Heart right ventricle (tissue), 16 donors: ENCODE results near the gene IQCF5. TPM values are rescaled to one million over a fixed set of nuclear protein-coding genes. Genes with fewer than 3 reads are reported as not detected.
"Not testable (repeated sequence)": the region's sequence is repeated elsewhere in the genome, so short reads cannot be mapped to it uniquely, and the experiment has no call there.

Experiments used
- ATAC-seq, 8 donors: fragments of 200-7000 bp; cut with Tn5 transposase; one replicate each; pipeline ENCODE4 v1.9.1; 2020; ENCODE audit warnings: mild to moderate bottlenecking in 8 of 8, moderate library complexity in 8 of 8, moderate number of reproducible peaks in 1 of 8
- DNase-seq, 2 donors: peaks; one replicate each; pipeline ENCODE4 v3.0.0-alpha.2; 2020
- H3K27ac ChIP-seq, 10 donors: fragments of 200-600 bp; sonication (generic) in 2 of 10; one replicate each; pipeline versions ENCODE4 v1.5.0 to v1.8.0; 2020 to 2022; ENCODE audit warnings: mild to moderate bottlenecking in 3 of 10
- H3K27me3 ChIP-seq, 7 donors: fragments of 200-600 bp; one replicate each; pipeline ENCODE4 v1.8.0; 2021 to 2022; ENCODE audit warnings: mild to moderate bottlenecking in 2 of 7
- H3K36me3 ChIP-seq, 9 donors: fragments of 200-600 bp; sonication (generic) in 1 of 9; one replicate each; pipeline versions ENCODE4 v1.5.0 to v1.8.0; 2020 to 2022; ENCODE audit warnings: mild to moderate bottlenecking in 2 of 9
- H3K4me1 ChIP-seq, 9 donors: fragments of 200-600 bp; sonication (generic) in 1 of 9; one replicate each; pipeline versions ENCODE4 v1.5.0 to v1.8.0; 2020 to 2022; ENCODE audit warnings: mild to moderate bottlenecking in 4 of 9
- H3K4me3 ChIP-seq, 10 donors: fragments of 200-600 bp; sonication (generic) in 2 of 10; one replicate each; pipeline versions ENCODE4 v1.5.0 to v1.8.0; 2020 to 2022; ENCODE audit warnings: mild to moderate bottlenecking in 7 of 10, moderate library complexity in 2 of 10
- H3K9me3 ChIP-seq, 11 donors: fragments of 200-600 bp in 10 of 11; sonication (generic) in 2 of 11; one replicate each; pipeline versions ENCODE4 v1.5.0 to v1.8.0; 2013 to 2022; ENCODE audit warnings: mild to moderate bottlenecking in 2 of 11, control low read depth in 1 of 11, moderate library complexity in 1 of 11
- WGBS, 2 donors: extraction: QIAGEN DNeasy Blood & Tissue Kit; methylation state at CpG; one replicate each; pipeline ENCODE4 v1.1.7; 2013; ENCODE audit warnings: inconsistent platforms in 1 of 2; 5-methylcytosine and 5-hydroxymethylcytosine counted together
- intact Hi-C, 10 donors: fragments of 100-400 bp; cut with DNase I; formaldehyde crosslinking; loops; one replicate each; pipeline versions ENCODE4 v1.11.1 to v1.14.2; 2022
- polyA plus RNA-seq, 2 donors: library from polyadenylated mRNA; stranded (reverse); fragments of 200-250 nt; gene quantifications; one replicate each; pipeline ENCODE4 v1.2.3, GENCODE V29; 2013
- total RNA-seq, 10 donors: library from RNA; stranded (reverse); fragmentation: NEBNext Ultra II Directional in 3 of 10; extraction: Animal tissue kit (Norgen Biotek cat#: 25700) in 3 of 10; gene quantifications; one replicate each; pipeline versions ENCODE4 v1.2.1 to v1.2.4, GENCODE V29; 2021 to 2023
- TF ChIP-seq, protein P1 (sequence below), 9 donors: fragments of 200-600 bp; sonication (generic) in 2 of 9; IDR thresholded peaks; one replicate each; pipeline versions ENCODE4 v1.5.0 to v1.8.0; 2021 to 2022; ENCODE audit warnings: antibody characterized with exemption in 9 of 9, mild to moderate bottlenecking in 5 of 9, moderate library complexity in 1 of 9
- donor health status: Arrhythmogenic right ventricular cardiomyopathy.
- donor health status: ischemic (EF 13 %, LVEDD 7.1; RV severe dilation, severe dysfunction).
- donor health status: healthy with polysubstance abuse.
- donor health status: DM: no; HTN: yes; CAD: no.
- donor health status: DM: no; HTN: no; CAD: no.
- donor health status: ischemic (EF 25% LVEDD 6.9; RV normal size, moderate dysfunction).
- donor health status: ischemic (EF 25% LVEDD 5.7; RV mildly dilated, moderate dysfunction).
- donor health status: healthy.
- donor health status: DM: yes; HTN: yes; CAD: no.
- donor health status: Ischemic cardiomyopathy.
- donor health status: ischemic (EF 35%, LVEDD 5.7; RV mildly dilated, moderate dysfunction).
- donor health status: nonischemic (EF 11% LVEDD 7.7; RV severe dilation, severe dysfunction).
- donor health status: DM: yes; HTN: yes; CAD: no.
- donor health status: PGD.
- donor health status: ischemic (EF 29% LVEDD 5.4; RV normal size, mild dysfunction).
- donor health status: nonischemic (EF 23%, LVEDD 6.1; RV moderate dilation, normal function).

Gene IQCF5
- total and polyA plus RNA-seq, 12 donors, result not detected

DNA sequence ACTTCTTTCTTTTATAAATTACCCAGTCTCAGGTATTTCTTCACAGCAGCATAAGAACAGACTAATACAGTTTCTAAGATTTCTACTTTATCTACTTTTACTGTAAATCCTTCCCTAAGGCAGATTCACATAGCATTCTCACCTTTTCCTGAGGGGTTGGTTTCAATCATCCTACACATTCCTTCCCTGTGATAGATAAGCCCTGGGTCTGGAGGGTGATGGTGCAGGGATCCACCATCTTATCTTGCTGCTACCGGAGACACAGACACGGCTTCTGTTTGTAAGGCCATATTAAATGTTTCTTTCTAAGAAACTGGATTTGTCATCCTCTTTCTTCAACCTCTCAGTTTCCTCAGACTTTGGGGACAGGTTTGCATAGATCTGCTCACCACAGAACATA is 6.1 kb downstream of the IQCF5 start:
- TF ChIP-seq, protein P1, sequence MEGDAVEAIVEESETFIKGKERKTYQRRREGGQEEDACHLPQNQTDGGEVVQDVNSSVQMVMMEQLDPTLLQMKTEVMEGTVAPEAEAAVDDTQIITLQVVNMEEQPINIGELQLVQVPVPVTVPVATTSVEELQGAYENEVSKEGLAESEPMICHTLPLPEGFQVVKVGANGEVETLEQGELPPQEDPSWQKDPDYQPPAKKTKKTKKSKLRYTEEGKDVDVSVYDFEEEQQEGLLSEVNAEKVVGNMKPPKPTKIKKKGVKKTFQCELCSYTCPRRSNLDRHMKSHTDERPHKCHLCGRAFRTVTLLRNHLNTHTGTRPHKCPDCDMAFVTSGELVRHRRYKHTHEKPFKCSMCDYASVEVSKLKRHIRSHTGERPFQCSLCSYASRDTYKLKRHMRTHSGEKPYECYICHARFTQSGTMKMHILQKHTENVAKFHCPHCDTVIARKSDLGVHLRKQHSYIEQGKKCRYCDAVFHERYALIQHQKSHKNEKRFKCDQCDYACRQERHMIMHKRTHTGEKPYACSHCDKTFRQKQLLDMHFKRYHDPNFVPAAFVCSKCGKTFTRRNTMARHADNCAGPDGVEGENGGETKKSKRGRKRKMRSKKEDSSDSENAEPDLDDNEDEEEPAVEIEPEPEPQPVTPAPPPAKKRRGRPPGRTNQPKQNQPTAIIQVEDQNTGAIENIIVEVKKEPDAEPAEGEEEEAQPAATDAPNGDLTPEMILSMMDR (IDR thresholded peaks at IDR 0.05), result no peak
- Histone ChIP-seq H3K27ac (no peak overlapping the region), H3K4me3 (no peak overlapping the region), H3K4me1 (no peaks in the 10 kb centered on the region), H3K27me3 (peaks cover 0 to 49% (median 19%) of the 10 kb centered on the region in 7 donors), H3K36me3 (no peaks in the 10 kb centered on the region), H3K9me3 (no peaks in the 10 kb centered on the region)
- DNase-seq, result no peak
- intact Hi-C loops, result no loop called here
- ATAC-seq, result no peak
- 11 to 28% methylated on average over 2 of the region's 2 CpGs for WGBS, 2 donors

DNA sequence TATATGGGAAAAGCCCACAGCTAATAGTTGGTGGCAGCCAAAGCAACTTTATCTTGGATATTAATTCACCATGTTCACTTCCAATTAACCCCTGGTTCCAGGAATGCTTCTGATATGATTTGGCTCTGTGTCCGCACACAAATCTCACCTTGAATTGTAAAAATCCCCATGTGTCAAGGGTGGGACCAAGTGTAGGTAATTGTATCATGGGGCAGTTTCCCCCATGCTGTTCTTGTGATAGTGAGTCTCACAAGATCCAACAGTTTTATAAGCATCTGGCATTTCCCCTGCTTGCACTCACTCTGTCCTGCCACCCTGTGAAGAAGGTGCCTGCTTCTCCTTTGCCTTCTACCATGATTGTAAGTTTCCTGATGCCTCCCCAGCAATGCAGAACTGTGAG is 6.5 kb downstream of the IQCF5 start:
- 52 to 53% methylated on average over 1 of the region's 1 CpG for WGBS, 2 donors
- DNase-seq, H3K27ac ChIP-seq, intact Hi-C loops, H3K36me3 ChIP-seq, H3K4me3 ChIP-seq, H3K9me3 ChIP-seq, ATAC-seq, H3K4me1 ChIP-seq: not testable (repeated sequence)
- peaks cover 0 to 45% (median 19%) of the 10 kb centered on the region in 7 donors for H3K27me3 ChIP-seq

DNA sequence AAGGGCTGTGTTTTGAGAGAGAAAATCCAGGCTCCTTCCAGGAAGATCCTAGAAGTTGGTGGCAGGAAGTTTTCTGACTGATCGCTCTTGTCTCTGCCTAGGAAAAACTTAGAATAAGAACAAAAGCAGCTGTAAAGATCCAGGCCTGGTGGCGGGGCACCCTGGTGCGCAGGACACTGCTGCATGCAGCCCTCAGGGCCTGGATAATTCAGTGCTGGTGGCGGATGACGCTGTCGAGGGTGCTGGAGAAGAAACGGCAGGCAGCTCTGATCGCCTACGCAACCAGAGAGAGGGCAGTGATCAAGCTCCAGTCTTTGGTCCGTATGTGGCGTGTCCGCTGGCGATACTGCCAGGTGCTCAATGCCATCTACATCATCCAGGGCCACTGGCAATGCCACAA is 12.5 kb downstream of the IQCF5 start:
- no peak for ATAC-seq
- TF ChIP-seq, protein P1 (IDR thresholded peaks at IDR 0.05), result no peak

GRCh38 chr3:51860703-51861665 is 14.4 kb downstream of the IQCF5 start, which contains the start of gene IQCF2:
Gene IQCF2 (plus strand): TSS chr3:51861615. CDS start chr3:51861667, 52 bp downstream.
- DNase-seq (no peak), ATAC-seq (no peak)
- Histone ChIP-seq H3K4me3 (no peak within 1 kb of the TSS), H3K36me3 (no peaks in the 10 kb centered on the region), H3K9me3 (no peaks in the 10 kb centered on the region), H3K4me1 (no peaks in the 10 kb centered on the region), H3K27ac (no peak within 1 kb of the TSS), H3K27me3 (peaks cover 0 to 8% (median 5%) of the 10 kb centered on the region in 7 donors)
- intact Hi-C loops, result no loop called here
- TF ChIP-seq, protein P1 (IDR thresholded peaks at IDR 0.05), result no peak
- 58 to 70% methylated on average over 7 of the region's 7 CpGs for WGBS, 2 donors

More for the DNA sequence above, 12.5 kb downstream of the IQCF5 start:
- intact Hi-C loops, result no loop called here
- DNase-seq, result no peak
- no peaks in the 10 kb centered on the region for H3K36me3 ChIP-seq
- H3K9me3 ChIP-seq, result no peaks in the 10 kb centered on the region
- H3K27me3 ChIP-seq, result peaks cover 0 to 26% (median 11%) of the 10 kb centered on the region in 7 donors
- no peak overlapping the region for H3K4me3 ChIP-seq
- H3K27ac ChIP-seq, result no peak overlapping the region
- WGBS, 2 donors, result 74 to 79% methylated on average over 13 of the region's 13 CpGs
- no peaks in the 10 kb centered on the region for H3K4me1 ChIP-seq

GRCh38 chr3:51855411-51855810 is 20.0 kb downstream of the IQCF5 start:
- DNase-seq, intact Hi-C loops, H3K36me3 ChIP-seq, H3K27ac ChIP-seq, H3K4me3 ChIP-seq, H3K9me3 ChIP-seq, H3K27me3 ChIP-seq, H3K4me1 ChIP-seq, ATAC-seq: not testable (repeated sequence)
- WGBS, 2 donors, result 85 to 88% methylated on average over 1 of the region's 1 CpG
